Caco-2 (cell line): ENCODE measurements around the gene MYO15A. TPM values are rescaled to one million over a fixed set of nuclear protein-coding genes. Genes with fewer than 3 reads are reported as not detected.

ENCODE experiments used
- BruUV-seq: library from RNA; stranded (reverse); fragments of 400-500 nt; replicated peaks from 2 replicates; lab custom pipeline; 2021; lab: Mats Ljungman, UMichigan
- CTCF ChIA-PET: fragments of 300-600 bp; sonication (Branson Sonifier 250); formaldehyde crosslinking; loops from one replicate; lab custom pipeline; 2022; ENCODE audit warnings: antibody characterized with exemption; lab: Charles Lee
- POLR2A ChIA-PET: fragments of 300-600 bp; sonication (Branson Sonifier 250); formaldehyde crosslinking; loops from one replicate; lab custom pipeline; 2022; ENCODE audit warnings: antibody characterized with exemption; lab: Charles Lee
- DNase-seq, 2 experiments: peaks; one replicate each; pipeline versions ENCODE4 v3.0.0 to v3.0.0-alpha.2; 2020 to 2022
- H3K27me3 ChIP-seq: replicated peaks from 2 replicates; pipeline ENCODE4 v1.6.0; 2011; ENCODE audit warnings: low read length; ENCODE audit not compliant: control insufficient read depth, insufficient read depth
- H3K36me3 ChIP-seq: 2 replicates; pipeline ENCODE4 v1.5.1; 2011; ENCODE audit warnings: low read length; ENCODE audit not compliant: control insufficient read depth, insufficient read depth
- H3K4me1 ChIP-seq: fragments of 250-450 bp; sonication (Bioruptor Pico); 2 replicates; pipeline ENCODE4 v1.5.1; 2020; ENCODE audit warnings: mild to moderate bottlenecking
- H3K4me3 ChIP-seq: 2 replicates; pipeline ENCODE4 v1.5.1; 2011; ENCODE audit warnings: low read depth, mild to moderate bottlenecking, control low read depth, low read length
- H3K9me3 ChIP-seq: fragments of 250-450 bp; sonication (Bioruptor Pico); 2 replicates; pipeline ENCODE4 v1.5.1; 2020; ENCODE audit warnings: mild to moderate bottlenecking, moderate library complexity
- H3K27ac Mint-ChIP-seq: one replicate; pipeline ENCODE4 v1.8.0; 2022; ENCODE audit warnings: mixed read lengths; ENCODE audit not compliant: unreplicated experiment
- H3K27me3 Mint-ChIP-seq: one replicate; pipeline ENCODE4 v1.8.0; 2022; ENCODE audit warnings: mixed read lengths; ENCODE audit not compliant: insufficient read depth, unreplicated experiment
- H3K36me3 Mint-ChIP-seq: one replicate; pipeline ENCODE4 v1.8.0; 2022; ENCODE audit warnings: mild to moderate bottlenecking, mixed read lengths; ENCODE audit not compliant: insufficient read depth, unreplicated experiment
- H3K4me1 Mint-ChIP-seq: one replicate; pipeline ENCODE4 v1.8.0; 2022; ENCODE audit warnings: low read depth, mixed read lengths; ENCODE audit not compliant: unreplicated experiment
- H3K4me3 Mint-ChIP-seq: one replicate; pipeline ENCODE4 v1.8.0; 2022; ENCODE audit warnings: mild to moderate bottlenecking, moderate library complexity, mixed read lengths; ENCODE audit not compliant: unreplicated experiment
- H3K9me3 Mint-ChIP-seq: one replicate; pipeline ENCODE4 v1.8.0; 2022; ENCODE audit warnings: mixed read lengths; ENCODE audit not compliant: unreplicated experiment
- CTCF ChIP-seq, 2 experiments: fragments of 200-600 bp in 1 of 2; IDR thresholded peaks; 1 replicate in 1 of 2; 2 replicates in 1 of 2; pipeline versions ENCODE4 v1.5.1 to v1.8.0; 2011 to 2022; ENCODE audit warnings: antibody characterized with exemption in 1 of 2, control low read depth in 1 of 2, inconsistent platforms in 1 of 2, low read depth in 1 of 2, low read length in 1 of 2, mild to moderate bottlenecking in 1 of 2, moderate library complexity in 1 of 2; ENCODE audit not compliant: insufficient read depth in 1 of 2, severe bottlenecking in 1 of 2, unreplicated experiment in 1 of 2
- intact Hi-C: fragments of 100-400 bp; cut with micrococcal nuclease; formaldehyde crosslinking; loops from one replicate; pipeline ENCODE4 v1.10.0; 2022; ENCODE audit not compliant: unreplicated experiment
- total RNA-seq: library from RNA; stranded (reverse); gene quantifications from 2 replicates; pipeline ENCODE4 v1.2.3, GENCODE V29; 2022

Gene MYO15A
- total RNA-seq, 1 experiment from 2014 or later = not detected

- BruUV-seq = no TSS peak
- no peak for DNase-seq
- H3K4me3 Mint-ChIP-seq = no peak overlapping the region
- peaks cover 1% of the 10 kb centered on the region for H3K4me1 ChIP-seq
- H3K4me3 ChIP-seq = no peak overlapping the region
- TF ChIP-seq CTCF (IDR thresholded peaks at IDR 0.05; ENCODE audit: insufficient read depth in 1 of 2, low read depth in 1 of 2, low read length in 1 of 2, severe bottlenecking in 1 of 2, unreplicated experiment in 1 of 2) = no peak
- H3K27me3 Mint-ChIP-seq = no peaks in the 10 kb centered on the region
- ChIA-PET POLR2A (no interaction called here), CTCF (interaction anchor here (0.5 to 1.3 kb wide), 2 partner anchors 9 to 737 kb away, joined by 3 to 5 read pairs; no protein-coding TSS in a partner anchor)
- no peaks in the 10 kb centered on the region for H3K36me3 ChIP-seq
- peaks cover 11% of the 10 kb centered on the region for H3K4me1 Mint-ChIP-seq
- H3K9me3 Mint-ChIP-seq = no peaks in the 10 kb centered on the region
- intact Hi-C loops = loop anchor here (5.0 kb wide), 1 partner anchor 57 kb away; no protein-coding TSS in a partner anchor
- H3K27me3 ChIP-seq = no peaks in the 10 kb centered on the region
- H3K9me3 ChIP-seq = no peaks in the 10 kb centered on the region
- H3K36me3 Mint-ChIP-seq = no peaks in the 10 kb centered on the region
- H3K27ac Mint-ChIP-seq = no peak overlapping the region
Observed at GRCh38 chr17:18144855-18145254, 36.3 kb downstream of the MYO15A start.

- no peaks in the 10 kb centered on the region for H3K27me3 ChIP-seq
- BruUV-seq = no TSS peak
- H3K4me3 ChIP-seq = no peak overlapping the region
- Mint-ChIP-seq H3K9me3 (no peaks in the 10 kb centered on the region), H3K27ac (no peak overlapping the region), H3K36me3 (no peaks in the 10 kb centered on the region), H3K4me3 (no peak overlapping the region), H3K27me3 (no peaks in the 10 kb centered on the region), H3K4me1 (peaks cover 6% of the 10 kb centered on the region)
- ChIA-PET POLR2A (no interaction called here), CTCF (no interaction called here)
- H3K9me3 ChIP-seq = no peaks in the 10 kb centered on the region
- intact Hi-C loops = no loop called here
- no peak for DNase-seq
- TF ChIP-seq CTCF (IDR thresholded peaks at IDR 0.05; ENCODE audit: insufficient read depth in 1 of 2, low read depth in 1 of 2, low read length in 1 of 2, severe bottlenecking in 1 of 2, unreplicated experiment in 1 of 2) = no peak
- no peaks in the 10 kb centered on the region for H3K4me1 ChIP-seq
- H3K36me3 ChIP-seq = no peaks in the 10 kb centered on the region
Observed at GRCh38 chr17:18145811-18146210, 37.3 kb downstream of the MYO15A start.

DNA sequence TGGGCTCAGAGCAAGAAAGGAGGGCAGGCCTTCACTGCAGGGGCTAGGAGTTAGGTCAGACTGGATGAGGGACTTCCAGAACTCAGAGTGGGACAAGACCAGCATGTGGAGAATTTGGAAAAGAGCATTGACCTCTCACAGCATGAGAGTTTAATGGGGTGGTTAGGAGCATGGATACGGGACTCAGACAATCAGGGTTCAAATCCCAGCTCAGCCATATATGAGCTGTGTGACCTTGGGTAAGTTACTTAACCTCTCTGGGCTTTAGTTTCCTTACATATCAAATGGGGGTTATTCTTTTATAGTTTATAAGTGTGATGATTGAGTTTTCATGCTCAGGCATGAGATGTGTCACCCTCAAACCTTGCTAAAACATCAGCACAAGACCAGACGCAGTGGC, 37.7 kb downstream of the MYO15A start:
- Histone ChIP-seq H3K9me3 (no peaks in the 10 kb centered on the region), H3K27me3 (no peaks in the 10 kb centered on the region), H3K36me3 (no peaks in the 10 kb centered on the region), H3K4me3 (no peak overlapping the region), H3K4me1 (no peaks in the 10 kb centered on the region)
- BruUV-seq = no TSS peak
- intact Hi-C loops = no loop called here
- Mint-ChIP-seq H3K27ac (no peak overlapping the region), H3K4me1 (peaks cover 6% of the 10 kb centered on the region), H3K27me3 (no peaks in the 10 kb centered on the region), H3K4me3 (no peak overlapping the region), H3K9me3 (no peaks in the 10 kb centered on the region), H3K36me3 (no peaks in the 10 kb centered on the region)
- ChIA-PET CTCF (no interaction called here), POLR2A (interaction anchor here (0.6 kb wide), 1 partner anchor 650 kb away, joined by 3 read pairs; no protein-coding TSS in a partner anchor)
- no peak for TF ChIP-seq CTCF (IDR thresholded peaks at IDR 0.05; ENCODE audit: insufficient read depth in 1 of 2, low read depth in 1 of 2, low read length in 1 of 2, severe bottlenecking in 1 of 2, unreplicated experiment in 1 of 2)
- DNase-seq = no peak
